Measurements from ENCODE around the gene OSBP2. TPM values are rescaled to one million over a fixed set of nuclear protein-coding genes. Genes with fewer than 3 reads are reported as not detected.

Gene OSBP2
- total RNA-seq, 1 donor from 2014 or later: 2.4 TPM

DNA sequence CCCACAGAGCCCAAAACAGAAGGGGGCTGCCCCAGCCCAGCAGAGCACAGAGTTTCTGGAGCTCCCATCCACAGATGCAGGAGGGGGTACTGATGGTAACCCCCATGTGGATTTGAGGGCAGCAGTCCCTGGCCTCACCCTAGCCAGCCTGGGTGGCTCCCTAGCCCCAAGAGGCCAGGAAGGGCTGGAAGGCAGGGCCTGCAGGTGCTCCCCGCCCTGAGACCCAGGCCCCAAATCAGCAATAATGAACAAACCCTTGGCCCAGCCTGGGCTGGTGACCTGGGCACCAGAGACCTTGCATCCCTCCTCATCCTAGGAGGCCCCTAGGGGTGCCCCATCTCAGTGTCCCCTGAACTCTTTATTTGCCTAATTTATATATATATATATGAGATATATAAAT is 212.3 kb downstream of the OSBP2 start:
- Mint-ChIP-seq H3K4me3 (ENCODE audit: unreplicated experiment) (no peak overlapping the region), H3K36me3 (ENCODE audit: low read depth) (peaks cover 16% of the 10 kb centered on the region), H3K27ac (ENCODE audit: unreplicated experiment) (no peak overlapping the region), H3K27me3 (ENCODE audit: low read depth) (no peaks in the 10 kb centered on the region), H3K4me1 (ENCODE audit: low read depth) (no peaks in the 10 kb centered on the region), H3K9me3 (ENCODE audit: low read depth) (no peaks in the 10 kb centered on the region)
- no peak for TF ChIP-seq CTCF (IDR thresholded peaks at IDR 0.05)
- DNase-seq (ENCODE audit: low spot score): no peak

DNA sequence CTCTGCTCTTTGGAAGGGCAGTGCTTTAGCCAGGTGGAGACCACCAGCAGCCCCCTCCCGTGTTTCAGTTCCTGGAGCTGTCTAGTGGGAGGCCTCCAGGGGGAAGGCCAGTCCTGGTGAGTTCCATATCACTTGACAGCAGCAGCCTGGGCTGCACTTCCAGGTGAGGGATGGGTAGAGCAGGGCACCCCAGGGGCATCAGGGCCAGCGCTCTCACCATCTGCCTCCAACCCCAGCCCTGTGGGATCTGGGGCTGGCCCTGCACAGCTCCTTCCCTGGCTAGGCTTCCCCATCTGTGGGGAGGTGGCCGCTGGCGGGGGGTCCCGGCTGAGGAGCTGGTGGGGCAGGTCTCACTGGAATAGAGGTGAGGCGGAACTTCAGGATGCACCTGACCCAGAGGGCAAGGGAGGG is 213.4 kb downstream of the OSBP2 start:
- TF ChIP-seq CTCF (IDR thresholded peaks at IDR 0.05): no peak
- Mint-ChIP-seq H3K36me3 (ENCODE audit: low read depth) (peaks cover 9% of the 10 kb centered on the region), H3K4me1 (ENCODE audit: low read depth) (no peaks in the 10 kb centered on the region), H3K27me3 (ENCODE audit: low read depth) (no peaks in the 10 kb centered on the region), H3K27ac (ENCODE audit: unreplicated experiment) (no peak overlapping the region), H3K9me3 (ENCODE audit: low read depth) (no peaks in the 10 kb centered on the region), H3K4me3 (ENCODE audit: unreplicated experiment) (no peak overlapping the region)
- no peak for DNase-seq (ENCODE audit: low spot score)

DNA sequence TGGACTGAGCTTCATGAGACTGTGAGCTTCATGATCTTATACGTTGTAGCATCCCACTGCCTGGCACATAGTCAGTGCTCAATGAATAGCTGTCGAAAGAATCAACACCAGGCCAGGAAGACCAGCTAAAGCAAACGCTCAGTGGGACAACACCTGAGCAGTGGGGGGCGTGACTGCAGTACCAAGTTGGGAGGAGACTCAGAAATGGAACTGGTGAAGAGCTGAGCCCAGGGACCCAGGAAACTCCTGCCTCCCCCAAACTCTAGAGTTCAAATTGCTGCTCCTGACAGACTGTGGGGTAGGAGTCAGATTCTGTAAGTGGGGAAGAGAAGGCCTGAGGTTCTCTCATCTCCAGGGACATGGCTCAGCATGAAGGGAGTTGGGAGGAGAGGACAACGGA is 214.6 kb downstream of the OSBP2 start:
- H3K9me3 Mint-ChIP-seq (ENCODE audit: low read depth): no peaks in the 10 kb centered on the region
- H3K36me3 Mint-ChIP-seq (ENCODE audit: low read depth): peaks cover 3% of the 10 kb centered on the region
- no peak for DNase-seq (ENCODE audit: low spot score)
- H3K4me3 Mint-ChIP-seq (ENCODE audit: unreplicated experiment): no peak overlapping the region
- no peak overlapping the region for H3K27ac Mint-ChIP-seq (ENCODE audit: unreplicated experiment)
- TF ChIP-seq CTCF (IDR thresholded peaks at IDR 0.05): no peak
- H3K27me3 Mint-ChIP-seq (ENCODE audit: low read depth): no peaks in the 10 kb centered on the region
- H3K4me1 Mint-ChIP-seq (ENCODE audit: low read depth): no peaks in the 10 kb centered on the region

DNA sequence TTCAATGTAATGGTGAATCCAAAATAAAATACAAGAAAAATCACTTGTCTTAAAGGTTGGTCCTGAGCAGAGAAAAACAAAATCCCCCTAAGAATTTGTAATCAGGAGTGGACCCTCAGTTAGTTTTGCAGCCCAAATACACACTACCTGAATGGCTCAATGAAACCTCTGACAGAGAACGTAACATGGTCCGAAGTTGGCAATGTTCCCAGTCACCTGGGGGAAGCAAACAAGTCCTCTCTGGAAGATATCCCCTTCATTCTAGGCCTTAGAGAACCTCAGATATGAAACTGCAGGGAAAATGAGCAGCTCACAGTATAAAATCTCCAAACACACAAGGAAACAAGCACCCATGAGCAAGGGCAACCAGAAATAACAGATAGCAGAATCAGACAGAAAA is 215.7 kb downstream of the OSBP2 start:
- peaks cover under 1% of the 10 kb centered on the region for H3K9me3 Mint-ChIP-seq (ENCODE audit: low read depth)
- no peaks in the 10 kb centered on the region for H3K4me1 Mint-ChIP-seq (ENCODE audit: low read depth)
- H3K27ac Mint-ChIP-seq (ENCODE audit: unreplicated experiment): no peak overlapping the region
- no peak for TF ChIP-seq CTCF (IDR thresholded peaks at IDR 0.05)
- H3K36me3 Mint-ChIP-seq (ENCODE audit: low read depth): peaks cover 3% of the 10 kb centered on the region
- DNase-seq (ENCODE audit: low spot score): no peak
- no peak overlapping the region for H3K4me3 Mint-ChIP-seq (ENCODE audit: unreplicated experiment)
- no peaks in the 10 kb centered on the region for H3K27me3 Mint-ChIP-seq (ENCODE audit: low read depth)

DNA sequence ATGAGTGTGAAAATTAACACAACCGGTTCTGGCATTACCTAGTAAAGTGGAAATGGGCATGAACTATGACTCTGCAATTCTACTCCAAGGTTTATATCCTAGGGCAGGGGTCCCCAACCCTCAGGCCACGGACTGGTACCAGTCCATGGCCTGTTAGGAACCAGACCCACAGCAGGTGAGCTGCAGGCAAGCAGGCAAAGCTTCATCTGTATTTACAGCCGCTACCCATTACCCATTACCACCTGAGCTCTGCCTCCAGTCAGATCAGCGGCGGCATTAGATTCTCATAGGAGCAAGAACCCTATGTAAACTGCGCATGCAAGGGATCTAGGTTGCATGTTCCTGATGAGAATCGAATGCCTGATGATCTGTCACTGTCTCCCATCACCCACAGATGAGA is 224.1 kb downstream of the OSBP2 start:
- Mint-ChIP-seq H3K9me3 (ENCODE audit: low read depth) (peaks cover 8% of the 10 kb centered on the region), H3K4me3 (ENCODE audit: unreplicated experiment) (no peak overlapping the region), H3K36me3 (ENCODE audit: low read depth) (peaks cover 2% of the 10 kb centered on the region), H3K27me3 (ENCODE audit: low read depth) (peaks cover 2% of the 10 kb centered on the region), H3K27ac (ENCODE audit: unreplicated experiment) (no peak overlapping the region), H3K4me1 (ENCODE audit: low read depth) (peaks cover 10% of the 10 kb centered on the region)
- no peak for DNase-seq (ENCODE audit: low spot score)
- no peak for TF ChIP-seq CTCF (IDR thresholded peaks at IDR 0.05)
